ENCODE data around the gene P4HTM. TPM values are rescaled to one million over a fixed set of nuclear protein-coding genes. Genes with fewer than 3 reads are reported as not detected.
A peak's percentile ranks its signal among the peaks of the same experiment; 100 is the strongest.

P4HTM gene
- total and polyA plus RNA-seq, 2 of the 4 experiments (the other 2 are of a cell fraction) = 10.4 to 26.1 TPM

DNA sequence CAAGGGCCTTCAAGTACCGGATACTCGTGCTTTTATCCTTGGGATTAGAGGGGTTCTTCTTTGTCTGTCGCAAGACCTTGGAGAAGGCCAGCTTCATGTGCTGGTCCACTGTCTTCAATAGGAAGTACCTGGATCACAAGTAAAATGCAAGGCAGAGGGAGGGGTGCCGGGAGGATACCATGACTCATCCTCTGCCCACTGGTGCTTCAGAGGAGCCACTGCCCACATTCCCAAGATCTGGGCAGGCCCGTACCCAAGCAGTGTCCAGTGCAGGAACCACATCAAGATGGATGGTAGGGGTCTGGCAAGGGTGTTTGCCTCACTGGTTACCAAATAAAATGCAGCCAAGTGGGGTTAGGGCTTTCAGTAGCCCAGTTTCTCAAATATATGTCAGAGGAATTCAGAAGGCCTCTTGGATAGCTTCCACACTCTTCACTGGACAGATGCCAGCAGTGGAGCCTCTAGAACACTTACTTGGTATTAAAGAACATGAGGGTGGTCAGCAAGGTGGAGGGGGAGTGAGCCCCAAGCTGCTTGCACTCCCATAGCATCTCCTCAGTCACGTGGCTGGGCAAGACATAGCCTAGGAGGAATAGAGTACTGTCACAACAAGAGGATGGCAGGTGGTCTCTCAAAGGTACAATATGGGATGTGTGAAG, 42.7 kb downstream of the P4HTM start:
- no peak for TF ChIP-seq RCOR1 (IDR thresholded peaks at IDR 0.05; ENCODE audit: insufficient replicate concordance, low read length)
- no peak for TF ChIP-seq MAFK (IDR thresholded peaks at IDR 0.05; ENCODE audit: low read depth, low read length)
- TF ChIP-seq, protein P1, sequence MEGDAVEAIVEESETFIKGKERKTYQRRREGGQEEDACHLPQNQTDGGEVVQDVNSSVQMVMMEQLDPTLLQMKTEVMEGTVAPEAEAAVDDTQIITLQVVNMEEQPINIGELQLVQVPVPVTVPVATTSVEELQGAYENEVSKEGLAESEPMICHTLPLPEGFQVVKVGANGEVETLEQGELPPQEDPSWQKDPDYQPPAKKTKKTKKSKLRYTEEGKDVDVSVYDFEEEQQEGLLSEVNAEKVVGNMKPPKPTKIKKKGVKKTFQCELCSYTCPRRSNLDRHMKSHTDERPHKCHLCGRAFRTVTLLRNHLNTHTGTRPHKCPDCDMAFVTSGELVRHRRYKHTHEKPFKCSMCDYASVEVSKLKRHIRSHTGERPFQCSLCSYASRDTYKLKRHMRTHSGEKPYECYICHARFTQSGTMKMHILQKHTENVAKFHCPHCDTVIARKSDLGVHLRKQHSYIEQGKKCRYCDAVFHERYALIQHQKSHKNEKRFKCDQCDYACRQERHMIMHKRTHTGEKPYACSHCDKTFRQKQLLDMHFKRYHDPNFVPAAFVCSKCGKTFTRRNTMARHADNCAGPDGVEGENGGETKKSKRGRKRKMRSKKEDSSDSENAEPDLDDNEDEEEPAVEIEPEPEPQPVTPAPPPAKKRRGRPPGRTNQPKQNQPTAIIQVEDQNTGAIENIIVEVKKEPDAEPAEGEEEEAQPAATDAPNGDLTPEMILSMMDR (conservative IDR thresholded peaks at IDR 0.05; ENCODE audit: low read depth, low read length) = no peak
- no peak for TF ChIP-seq NFE2L2 (IDR thresholded peaks at IDR 0.05; ENCODE audit: low read depth, low read length)
- no peak for TF ChIP-seq MXI1 (IDR thresholded peaks at IDR 0.05; ENCODE audit: borderline replicate concordance, low read depth, low read length)
- TF ChIP-seq CHD1 (IDR thresholded peaks at IDR 0.05; ENCODE audit: low read depth, low read length) = no peak
- TF ChIP-seq BHLHE40 (IDR thresholded peaks at IDR 0.05; ENCODE audit: low read depth, low read length) = no peak
- Histone ChIP-seq H2BK5ac (ENCODE audit: low read depth, low read length, poor library complexity, severe bottlenecking) (no peak overlapping the region), H4K5ac (ENCODE audit: low read depth, low read length) (no peak overlapping the region), H4K20me1 (ENCODE audit: insufficient read depth, low read length) (no peaks in the 10 kb centered on the region; the same call in 1 of the 2 replicates), H2BK120ac (ENCODE audit: low read depth, low read length) (no peak overlapping the region), H3K56ac (ENCODE audit: extremely low read depth, insufficient read depth, low read length) (no peak overlapping the region), H3K9ac (ENCODE audit: low read depth, low read length) (no peak overlapping the region), H4K8ac (ENCODE audit: low read depth in 2 of 2, low read length in 2 of 2) (no peak overlapping the region), H3K18ac (ENCODE audit: low read depth, low read length) (no peak overlapping the region), H3K23ac (ENCODE audit: low read depth, low read length) (no peak overlapping the region), H3K4me2 (ENCODE audit: low read depth, low read length) (no peak overlapping the region), H3K4me3 (ENCODE audit: insufficient read depth, low read depth, low read length) (no peak overlapping the region), H3K4me1 (ENCODE audit: control insufficient read depth, insufficient read depth, low read length) (peaks cover 7% of the 10 kb centered on the region), H2AFZ (replicated peaks; ENCODE audit: low read length, poor library complexity) (no peak overlapping the region), H2BK15ac (ENCODE audit: low read depth, low read length) (no peak overlapping the region), H3K27ac (ENCODE audit: insufficient read depth, low read length) (no peak overlapping the region), H3K36me3 (ENCODE audit: control insufficient read depth, insufficient read depth, low read length) (peaks cover 40% of the 10 kb centered on the region), H3K14ac (replicated peaks; ENCODE audit: low read depth, low read length) (no peak overlapping the region), H3K9me3 (ENCODE audit: control insufficient read depth, insufficient read depth, low read length) (no peaks in the 10 kb centered on the region), H3K4ac (ENCODE audit: low read depth, low read length) (no peak overlapping the region), H3K9me1 (ENCODE audit: insufficient read depth, low read length) (peaks cover 10% of the 10 kb centered on the region), H3K27me3 (ENCODE audit: control insufficient read depth, insufficient read depth, low read length) (no peaks in the 10 kb centered on the region), H3K79me1 (ENCODE audit: low read depth in 1 of 2, low read length in 2 of 2) (peaks cover 24 to 41% of the 10 kb centered on the region in 2 experiments), H2BK20ac (ENCODE audit: low read depth, low read length) (no peak overlapping the region), H2AK5ac (ENCODE audit: low read depth, low read length) (no peak overlapping the region), H2AK9ac (replicated peaks; ENCODE audit: low read depth, low read length, poor library complexity) (peak overlapping the region; percentile 37), H4K91ac (ENCODE audit: insufficient read depth, low read depth, low read length) (no peak overlapping the region)
- ChIA-PET CTCF (interaction anchor here (1.5 kb wide), 1 partner anchor 10 kb away, joined by 7 read pairs; the partner anchor contains the start of gene NDUFAF3), POLR2A (ENCODE audit: unreplicated experiment) (no interaction called here)
- no CpG with 5 or more reads among the region's 6 CpGs for WGBS, 2 experiments (ENCODE audit: extremely low coverage in 2 of 2, insufficient read length in 1 of 2)
- intact Hi-C loops (cut with micrococcal nuclease) (no loop called here), dilution Hi-C loops (cut with HindIII; ENCODE audit: low sequenced_read_pairs, unreplicated experiment) (no loop called here), in situ Hi-C loops (cut with MboI; ENCODE audit: low sequenced_read_pairs) (no loop called here)
- DNase-seq (no peak), ATAC-seq (ENCODE audit: low read depth) (no peak)
- BruUV-seq (replicated peaks) = no TSS peak

Measured in IMR-90 (cell line).